GM18517 (cell line): ENCODE results near the gene GJC2.
"Not testable (repeated sequence)": the region's sequence is repeated elsewhere in the genome, so short reads cannot be mapped to it uniquely, and the experiment has no call there.

Source experiments
- ATAC-seq: cut with Tn5 transposase; IDR thresholded peaks from one replicate; pipeline ENCODE4 v1.9.1; 2021; ENCODE audit warnings: mild to moderate bottlenecking, moderate library complexity; ENCODE audit not compliant: unreplicated experiment

The GJC2 gene

DNA sequence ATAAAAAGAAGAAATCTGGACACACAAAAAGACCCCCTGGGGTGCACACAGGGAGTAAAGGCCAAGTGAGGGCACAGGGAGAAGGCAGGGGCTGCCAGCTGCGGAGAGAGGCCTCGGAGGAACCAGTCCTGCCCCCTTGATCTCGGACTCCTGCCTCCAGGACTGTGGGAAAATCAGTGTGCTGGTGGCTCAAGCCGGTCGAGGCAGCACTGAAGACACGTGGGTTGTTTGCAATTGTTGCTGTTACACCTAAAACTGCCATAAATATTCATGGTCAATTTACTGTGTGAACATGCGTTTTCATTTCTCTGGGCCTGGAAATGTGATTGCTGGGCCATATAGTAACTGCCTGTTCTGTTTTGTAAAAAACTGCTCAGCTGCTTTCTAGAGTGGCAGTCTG, 34.4 kb downstream of the GJC2 start:
- ATAC-seq = no peak

DNA sequence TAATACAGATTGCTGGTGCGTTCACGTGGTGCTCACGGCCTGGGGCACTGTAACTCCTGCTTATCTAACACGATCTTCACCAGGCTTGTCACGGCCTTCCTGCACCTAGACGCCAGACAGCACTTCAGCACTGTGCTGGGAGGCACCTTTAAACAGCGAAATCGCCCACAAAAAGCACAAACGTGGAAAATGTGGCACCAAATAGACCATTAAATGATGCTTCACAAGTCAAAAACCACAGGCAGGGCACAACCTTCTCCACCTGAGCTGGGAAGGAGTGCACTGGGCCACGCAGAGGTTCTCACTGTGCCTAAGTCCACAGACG, 35.9 kb downstream of the GJC2 start:
- no peak for ATAC-seq

DNA sequence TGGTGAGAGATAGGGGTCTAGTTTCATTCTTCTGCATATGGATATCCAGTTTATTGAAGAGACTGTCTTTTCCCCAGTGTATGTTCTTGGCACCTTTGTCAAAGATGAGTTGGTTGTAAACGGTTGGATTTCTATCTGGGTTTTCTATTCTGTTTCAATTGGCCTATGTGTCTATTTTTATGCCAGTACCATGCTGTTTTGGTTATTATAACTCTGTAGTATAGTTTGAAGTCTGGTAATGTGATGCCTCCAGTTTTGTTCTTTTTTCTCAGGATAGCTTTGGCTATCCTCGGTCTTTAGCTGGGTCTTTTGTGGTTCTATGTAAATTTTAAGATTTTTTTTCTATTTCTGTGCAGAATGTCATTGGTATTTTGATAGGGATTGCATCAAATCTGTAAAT, 38.5 kb downstream of the GJC2 start:
- not testable (repeated sequence) for ATAC-seq

DNA sequence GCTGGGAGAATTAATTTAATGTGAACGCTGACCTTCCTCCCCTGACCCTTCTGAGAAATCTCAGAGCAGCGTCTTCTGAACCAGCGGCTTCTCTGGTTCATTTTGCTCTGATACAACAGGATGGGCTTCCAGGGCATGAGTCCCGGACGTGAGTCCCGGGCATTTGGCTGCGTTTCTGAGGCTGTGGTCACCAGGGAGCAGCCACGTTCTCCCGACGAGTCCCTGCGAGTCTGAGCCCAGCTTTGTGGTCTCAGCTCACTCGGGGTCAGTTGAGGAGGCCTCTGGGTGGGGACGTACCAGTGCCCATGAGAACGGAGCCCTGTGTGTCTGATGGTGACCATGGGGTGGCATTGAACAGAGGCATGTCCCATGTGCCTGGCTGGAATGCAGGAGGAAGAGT, 40.5 kb downstream of the GJC2 start:
- ATAC-seq = no peak

- no peak for ATAC-seq
These were observed 41.0 kb downstream of the GJC2 start for GRCh38 chr1:228190778-228191177.

DNA sequence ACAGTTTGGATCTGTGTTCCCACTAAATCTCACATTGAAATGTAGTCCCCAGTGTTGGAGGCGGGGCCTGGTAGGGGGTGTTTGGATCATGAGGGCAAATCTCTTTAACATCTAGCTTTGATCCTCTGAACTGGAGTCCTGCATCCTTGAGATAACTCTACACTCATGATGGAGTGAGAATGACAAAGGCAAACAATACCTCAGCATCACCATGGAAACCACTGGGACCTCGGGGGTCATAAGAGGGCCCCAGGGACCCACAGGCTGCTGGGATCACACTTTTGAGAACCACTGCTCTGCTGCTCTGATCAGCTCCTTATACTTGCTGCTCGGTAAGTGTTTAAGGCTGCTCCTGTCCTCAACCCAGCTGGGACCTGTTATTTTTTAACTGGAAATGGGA, 44.7 kb downstream of the GJC2 start:
- no peak for ATAC-seq

- no peak for ATAC-seq
These were observed 45.4 kb downstream of the GJC2 start for GRCh38 chr1:228194921-228195812.

DNA sequence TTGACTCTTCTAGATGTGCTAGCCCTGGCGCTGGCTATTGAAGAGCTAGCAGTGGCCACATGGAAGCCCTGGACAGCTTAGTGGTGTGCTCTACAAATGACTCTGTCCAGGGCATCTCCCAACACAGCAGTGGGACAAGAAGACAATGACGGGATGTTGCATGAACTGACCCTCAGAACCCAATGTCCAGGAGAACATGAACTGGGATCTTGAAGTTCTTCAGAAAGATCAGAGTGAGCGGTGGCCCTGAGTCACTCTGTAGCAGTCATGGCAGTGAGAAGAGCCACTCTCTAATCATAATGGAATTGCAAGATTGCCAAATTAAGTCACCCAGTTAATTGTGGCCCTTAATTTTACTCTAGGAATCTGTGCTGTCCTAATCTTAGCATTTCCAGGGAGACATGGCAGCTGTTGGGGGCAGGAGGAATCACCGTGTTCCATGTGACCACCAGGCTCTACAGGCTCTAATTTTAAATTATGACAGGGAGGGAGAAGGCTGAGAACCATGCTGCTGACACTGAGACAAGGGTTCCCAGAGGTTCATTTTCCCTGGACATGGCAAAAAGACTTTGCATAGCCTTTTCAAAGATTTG, 47.9 kb downstream of the GJC2 start:
- no peak for ATAC-seq

GRCh38 chr1:228198977-228199590, 49.4 kb downstream of the GJC2 start:
- ATAC-seq = no peak

GRCh38 chr1:228204958-228205357, 55.2 kb downstream of the GJC2 start:
- no peak for ATAC-seq

GRCh38 chr1:228205526-228206436, 56.1 kb downstream of the GJC2 start:
- ATAC-seq = no peak

GRCh38 chr1:228206582-228207351, 57.0 kb downstream of the GJC2 start:
- no peak for ATAC-seq

DNA sequence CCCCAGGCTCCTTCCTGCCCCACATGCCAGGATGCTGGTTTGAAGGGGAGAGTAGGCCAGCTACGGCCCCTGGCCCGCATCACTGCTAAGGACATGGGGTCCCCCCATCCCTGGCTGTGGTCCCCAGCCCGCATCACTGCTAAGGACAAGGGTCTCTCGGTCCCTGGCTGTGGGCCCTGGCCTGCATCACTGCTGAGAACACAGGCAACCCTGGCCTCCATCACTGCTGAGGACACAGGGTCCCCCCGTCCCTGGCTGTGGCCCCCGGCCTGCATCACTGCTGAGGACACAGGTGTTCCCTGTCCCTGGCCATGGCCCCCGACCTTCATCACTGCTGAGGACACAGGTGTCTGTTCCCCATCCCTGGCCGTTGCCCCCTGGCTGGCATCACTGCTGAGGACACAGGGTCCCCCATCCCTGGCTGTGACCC, 57.7 kb downstream of the GJC2 start:
- no peak for ATAC-seq

DNA sequence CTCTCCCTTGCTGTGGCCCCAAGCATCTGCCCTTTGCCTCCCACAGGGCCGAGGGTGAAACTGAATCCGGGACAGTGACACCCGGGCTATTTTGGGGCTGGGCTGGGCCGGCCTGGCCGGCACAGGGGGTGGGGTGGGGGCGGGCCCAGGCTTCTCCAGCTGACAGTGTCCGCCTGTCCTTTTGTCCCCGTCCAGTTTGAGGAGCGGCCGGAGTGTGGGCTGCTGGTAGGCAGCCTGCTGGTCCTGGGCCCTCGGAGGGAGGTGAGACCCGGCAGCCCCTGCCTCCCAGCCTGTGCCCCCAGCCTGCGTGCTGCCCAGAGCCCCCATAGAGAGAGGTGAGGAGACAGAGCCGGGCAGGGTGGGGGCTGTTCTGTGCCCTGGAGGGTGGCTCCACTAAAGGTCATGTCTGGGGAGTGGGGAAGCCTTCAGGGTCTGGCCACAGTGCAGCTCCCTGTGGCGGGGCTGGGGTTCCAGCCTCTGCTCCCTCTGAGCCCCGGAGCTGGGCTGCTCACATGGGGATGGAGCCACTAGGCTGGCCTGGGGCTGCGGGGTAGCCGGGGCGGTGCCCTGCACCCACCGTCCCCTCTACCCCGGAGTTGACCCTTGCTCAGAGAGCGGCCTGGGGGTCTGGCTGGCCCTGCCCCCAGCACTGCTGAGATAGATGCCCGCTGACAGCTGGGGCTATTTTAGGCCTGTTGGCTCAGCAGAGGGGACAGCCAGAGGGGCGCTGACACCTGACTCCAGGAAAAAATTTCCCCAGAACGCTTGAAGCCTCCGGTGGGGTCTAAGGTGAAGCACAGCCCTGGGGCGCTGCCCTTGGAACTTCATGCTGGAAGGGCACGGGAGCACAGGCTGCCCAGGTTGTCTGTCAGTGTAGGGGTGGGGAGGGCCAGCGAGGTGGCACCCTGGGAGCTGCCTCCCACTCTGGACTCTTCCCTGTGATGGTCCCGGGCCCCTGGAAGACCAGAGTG, 58.4 kb downstream of the GJC2 start, which contains the start of gene OBSCN:
Gene OBSCN, plus strand, starts transcription at position 194 of the 971 bp plus-strand sequence. CDS start 3,740 bp downstream, outside the sequence.
- no peak for ATAC-seq

DNA sequence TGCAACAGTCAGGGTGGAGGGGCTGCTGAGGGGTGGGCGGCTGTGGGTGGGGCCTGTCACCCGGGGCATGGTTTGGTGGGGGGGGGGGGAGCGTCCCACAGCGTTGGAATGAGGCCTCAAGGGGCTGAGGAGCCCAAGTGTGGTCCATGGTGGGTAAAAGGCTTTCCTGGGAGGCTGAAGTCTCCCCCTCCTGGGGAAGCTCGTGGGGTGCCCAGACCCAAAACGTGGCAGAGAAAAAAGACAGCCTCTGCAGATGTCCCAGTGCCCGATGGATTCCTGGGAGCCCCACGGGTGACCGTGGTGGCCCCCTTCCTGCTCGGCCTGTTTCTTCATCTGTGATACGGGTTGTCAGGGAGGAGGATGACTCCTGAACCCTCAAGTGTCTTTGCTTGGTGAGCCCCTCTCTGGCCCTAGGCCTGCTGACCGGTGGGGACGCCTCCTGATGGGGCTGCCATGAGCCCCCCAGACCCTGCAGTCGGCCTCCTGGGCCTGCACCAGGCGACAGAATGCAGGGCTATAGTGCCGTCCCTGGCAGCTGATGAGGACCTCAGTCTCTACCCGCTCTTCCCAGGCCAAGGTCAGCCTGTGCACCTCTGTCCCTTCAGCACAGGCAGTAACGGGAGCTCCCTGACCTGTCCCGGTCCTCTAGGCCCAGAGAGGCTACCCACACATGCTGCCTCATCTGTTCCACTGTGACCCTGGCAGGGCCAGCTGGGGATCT, 59.3 kb downstream of the GJC2 start:
- ATAC-seq = no peak
